HL-60 (cell line): ENCODE measurements around the gene MAP6.

Experiments
- CTCF ChIP-seq: IDR thresholded peaks from one replicate; pipeline ENCODE4 v1.5.1; 2011; ENCODE audit warnings: low read length, control low read depth, inconsistent platforms; ENCODE audit not compliant: insufficient read depth
- GABPA ChIP-seq: IDR thresholded peaks from 2 replicates; pipeline ENCODE4 v1.6.1; 2012; ENCODE audit warnings: low read depth
- POLR2AphosphoS5 ChIP-seq: IDR thresholded peaks from 2 replicates; pipeline ENCODE4 v1.6.1; 2012; ENCODE audit warnings: low read depth
- REST ChIP-seq: IDR thresholded peaks from 2 replicates; pipeline ENCODE4 v1.6.1; 2012; ENCODE audit warnings: low read depth; ENCODE audit not compliant: insufficient replicate concordance
- SPI1 ChIP-seq: IDR thresholded peaks from 2 replicates; pipeline ENCODE4 v1.6.1; 2012; ENCODE audit warnings: low read depth, mild to moderate bottlenecking, borderline replicate concordance

- TF ChIP-seq CTCF (no peak), POLR2AphosphoS5 (no peak), REST (no peak), GABPA (no peak), SPI1 (no peak)
Observed at GRCh38 chr11:75554258-75555022, 114.4 kb downstream of the MAP6 start.
